ENCODE results near the gene MISP3.

DNA sequence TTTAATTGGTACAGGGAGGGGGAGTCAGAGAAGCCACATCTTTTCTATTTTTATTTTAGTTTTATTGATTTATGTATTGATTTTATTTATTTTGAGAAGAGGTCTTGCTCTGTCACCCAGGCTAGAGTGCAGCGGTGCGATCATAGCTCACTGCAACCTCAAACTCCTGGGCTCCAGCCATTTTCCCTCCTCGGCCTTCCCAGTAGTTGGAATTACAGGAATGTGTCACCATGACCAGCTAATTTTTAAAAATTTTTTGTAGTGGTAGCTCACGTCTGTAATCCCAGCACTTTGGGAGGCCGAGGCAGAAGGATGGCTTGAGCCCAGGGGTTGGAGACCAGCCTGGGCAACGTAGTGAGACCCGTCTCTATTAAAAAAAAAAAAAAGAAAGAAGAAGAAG is 36.9 kb upstream of the MISP3 start:
- TF ChIP-seq GATA2 (IDR thresholded peaks at IDR 0.05; ENCODE audit: low read depth, low read length): no peak
- no peak for TF ChIP-seq GATA3 (IDR thresholded peaks at IDR 0.05; ENCODE audit: low read depth, low read length)
